ENCODE results near the gene FDCSP.

- TF ChIP-seq CTCF (conservative IDR thresholded peaks at IDR 0.05; ENCODE audit: low read depth in 2 of 2): no peak
- TF ChIP-seq POLR2AphosphoS5 (IDR thresholded peaks at IDR 0.05; ENCODE audit: low read depth): no peak
- TF ChIP-seq EZH2phosphoT487 (IDR thresholded peaks at IDR 0.05; ENCODE audit: unreplicated experiment): no peak
- no peak for TF ChIP-seq EZH2 (IDR thresholded peaks at IDR 0.05; ENCODE audit: low read depth, unreplicated experiment)
- no peak for TF ChIP-seq STAT1 (IDR thresholded peaks at IDR 0.05; ENCODE audit: unreplicated experiment)
- TF ChIP-seq, protein P1, sequence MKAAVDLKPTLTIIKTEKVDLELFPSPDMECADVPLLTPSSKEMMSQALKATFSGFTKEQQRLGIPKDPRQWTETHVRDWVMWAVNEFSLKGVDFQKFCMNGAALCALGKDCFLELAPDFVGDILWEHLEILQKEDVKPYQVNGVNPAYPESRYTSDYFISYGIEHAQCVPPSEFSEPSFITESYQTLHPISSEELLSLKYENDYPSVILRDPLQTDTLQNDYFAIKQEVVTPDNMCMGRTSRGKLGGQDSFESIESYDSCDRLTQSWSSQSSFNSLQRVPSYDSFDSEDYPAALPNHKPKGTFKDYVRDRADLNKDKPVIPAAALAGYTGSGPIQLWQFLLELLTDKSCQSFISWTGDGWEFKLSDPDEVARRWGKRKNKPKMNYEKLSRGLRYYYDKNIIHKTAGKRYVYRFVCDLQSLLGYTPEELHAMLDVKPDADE (IDR thresholded peaks at IDR 0.05): no peak
- no peak for TF ChIP-seq CREB1 (CRISPR knock-in tag; IDR thresholded peaks at IDR 0.05; ENCODE audit: low read depth)
- no peak for TF ChIP-seq NANOG (IDR thresholded peaks at IDR 0.05; ENCODE audit: borderline replicate concordance)
- TF ChIP-seq REST (IDR thresholded peaks at IDR 0.05; ENCODE audit: unreplicated experiment): no peak
- TF ChIP-seq ZNF331 (CRISPR knock-in tag; IDR thresholded peaks at IDR 0.05; ENCODE audit: low read depth): no peak
- no peak for TF ChIP-seq ZNF462 (CRISPR knock-in tag; IDR thresholded peaks at IDR 0.05)
- TF ChIP-seq ZNF114 (CRISPR knock-in tag; IDR thresholded peaks at IDR 0.05): no peak
Observed at GRCh38 chr4:70187216-70187615, 38.7 kb upstream of the FDCSP start.
